K562 (cell line): ENCODE data around the gene C22orf39.

Experiments
- CREM ChIP-seq: IDR thresholded peaks from 2 replicates; pipeline ENCODE4 v1.6.1; 2014; ENCODE audit warnings: antibody characterized with exemption, low read depth
- ESRRB ChIP-seq: fragments of 250-450 bp; sonication (Bioruptor Pico); IDR thresholded peaks from 2 replicates; pipeline ENCODE4 v1.5.0; 2020; ENCODE audit warnings: mild to moderate bottlenecking, moderate library complexity, borderline replicate concordance
- EZH2 ChIP-seq: IDR thresholded peaks from 2 replicates; pipeline ENCODE4 v1.6.1; 2012; ENCODE audit warnings: low read depth, mild to moderate bottlenecking, inconsistent platforms, low read length, borderline replicate concordance
- NR1H2 ChIP-seq: sonication (generic); formaldehyde crosslinking; IDR thresholded peaks from 2 replicates; pipeline ENCODE4 v1.4.0; 2020; ENCODE audit warnings: mild to moderate bottlenecking, missing genetic modification reagents
- POLR2AphosphoS5 ChIP-seq: IDR thresholded peaks from 2 replicates; pipeline ENCODE4 v1.6.1; 2011; ENCODE audit warnings: mild to moderate bottlenecking, low read depth, low read length, moderate library complexity; ENCODE audit not compliant: control insufficient read depth, insufficient read depth
- RBBP5 ChIP-seq: fragments of 200-600 bp; sonication (generic); IDR thresholded peaks from 2 replicates; pipeline ENCODE4 v1.6.1; 2012; ENCODE audit warnings: borderline replicate concordance, mild to moderate bottlenecking, low read length, control low read depth, inconsistent platforms; ENCODE audit not compliant: insufficient read depth, poor library complexity, severe bottlenecking
- RFX1 ChIP-seq: fragments of 450-650 bp; IDR thresholded peaks from 2 replicates; pipeline ENCODE4 v1.6.1; 2016; ENCODE audit warnings: mild to moderate bottlenecking, moderate library complexity
- ZBTB1 ChIP-seq: sonication (generic); formaldehyde crosslinking; IDR thresholded peaks from 2 replicates; pipeline ENCODE4 v1.8.1; 2023; ENCODE audit warnings: missing genetic modification reagents, low read depth, mild to moderate bottlenecking, borderline replicate concordance
- ZNF24 ChIP-seq: fragments of 450-650 bp; IDR thresholded peaks from 2 replicates; pipeline ENCODE4 v1.6.1; 2016
- ZZZ3 ChIP-seq: fragments of 450-650 bp; IDR thresholded peaks from 2 replicates; pipeline ENCODE4 v1.6.1; 2016; ENCODE audit warnings: antibody characterized with exemption, mild to moderate bottlenecking, moderate library complexity
- TF ChIP-seq, protein P1 (sequence below), 3 experiments: IDR thresholded peaks in 2 of 3; conservative IDR thresholded peaks in 1 of 3; 2 replicates each; pipeline ENCODE4 v1.5.1; 2011 to 2012; ENCODE audit warnings: low read length in 3 of 3, mild to moderate bottlenecking in 3 of 3, control low read depth in 2 of 3, improper control_type of control experiment in 1 of 3, inconsistent platforms in 1 of 3, low read depth in 1 of 3, mixed read lengths in 1 of 3, moderate library complexity in 1 of 3; ENCODE audit not compliant: insufficient read depth in 2 of 3
- TF ChIP-seq, protein P2 (sequence below): fragments of 450-650 bp; formaldehyde crosslinking; IDR thresholded peaks from 2 replicates; pipeline ENCODE4 v1.4.0; 2020; ENCODE audit warnings: mild to moderate bottlenecking, mixed read lengths

- TF ChIP-seq POLR2AphosphoS5, result no peak
- TF ChIP-seq ZBTB1 (CRISPR knock-in tag), result no peak
- TF ChIP-seq, protein P1, sequence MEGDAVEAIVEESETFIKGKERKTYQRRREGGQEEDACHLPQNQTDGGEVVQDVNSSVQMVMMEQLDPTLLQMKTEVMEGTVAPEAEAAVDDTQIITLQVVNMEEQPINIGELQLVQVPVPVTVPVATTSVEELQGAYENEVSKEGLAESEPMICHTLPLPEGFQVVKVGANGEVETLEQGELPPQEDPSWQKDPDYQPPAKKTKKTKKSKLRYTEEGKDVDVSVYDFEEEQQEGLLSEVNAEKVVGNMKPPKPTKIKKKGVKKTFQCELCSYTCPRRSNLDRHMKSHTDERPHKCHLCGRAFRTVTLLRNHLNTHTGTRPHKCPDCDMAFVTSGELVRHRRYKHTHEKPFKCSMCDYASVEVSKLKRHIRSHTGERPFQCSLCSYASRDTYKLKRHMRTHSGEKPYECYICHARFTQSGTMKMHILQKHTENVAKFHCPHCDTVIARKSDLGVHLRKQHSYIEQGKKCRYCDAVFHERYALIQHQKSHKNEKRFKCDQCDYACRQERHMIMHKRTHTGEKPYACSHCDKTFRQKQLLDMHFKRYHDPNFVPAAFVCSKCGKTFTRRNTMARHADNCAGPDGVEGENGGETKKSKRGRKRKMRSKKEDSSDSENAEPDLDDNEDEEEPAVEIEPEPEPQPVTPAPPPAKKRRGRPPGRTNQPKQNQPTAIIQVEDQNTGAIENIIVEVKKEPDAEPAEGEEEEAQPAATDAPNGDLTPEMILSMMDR (IDR thresholded peaks at IDR 0.05 in 2 of 3, conservative IDR thresholded peaks at IDR 0.05 in 1 of 3; ENCODE audit: insufficient read depth in 2 of 3, low read depth in 1 of 3, low read length in 3 of 3), result no peak
- TF ChIP-seq ZNF24, result no peak
- no peak for TF ChIP-seq RFX1
- TF ChIP-seq CREM, result no peak
- TF ChIP-seq, protein P2, sequence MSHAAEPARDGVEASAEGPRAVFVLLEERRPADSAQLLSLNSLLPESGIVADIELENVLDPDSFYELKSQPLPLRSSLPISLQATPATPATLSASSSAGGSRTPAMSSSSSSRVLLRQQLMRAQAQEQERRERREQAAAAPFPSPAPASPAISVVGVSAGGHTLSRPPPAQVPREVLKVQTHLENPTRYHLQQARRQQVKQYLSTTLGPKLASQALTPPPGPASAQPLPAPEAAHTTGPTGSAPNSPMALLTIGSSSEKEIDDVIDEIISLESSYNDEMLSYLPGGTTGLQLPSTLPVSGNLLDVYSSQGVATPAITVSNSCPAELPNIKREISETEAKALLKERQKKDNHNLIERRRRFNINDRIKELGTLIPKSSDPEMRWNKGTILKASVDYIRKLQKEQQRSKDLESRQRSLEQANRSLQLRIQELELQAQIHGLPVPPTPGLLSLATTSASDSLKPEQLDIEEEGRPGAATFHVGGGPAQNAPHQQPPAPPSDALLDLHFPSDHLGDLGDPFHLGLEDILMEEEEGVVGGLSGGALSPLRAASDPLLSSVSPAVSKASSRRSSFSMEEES (CRISPR knock-in tag), result no peak
- no peak for TF ChIP-seq ZZZ3
- TF ChIP-seq ESRRB (CRISPR knock-in tag), result no peak
- no peak for TF ChIP-seq NR1H2 (CRISPR knock-in tag)
- TF ChIP-seq RBBP5, result no peak
- no peak for TF ChIP-seq EZH2
Observed at GRCh38 chr22:19400881-19401280, 46.6 kb downstream of the C22orf39 start.
